GM12878 (cell line): ENCODE measurements around the gene SUGP2.

Experiments used
- CREB1 ChIP-seq: IDR thresholded peaks from 2 replicates; pipeline ENCODE4 v1.6.1; 2012; ENCODE audit warnings: low read depth, mild to moderate bottlenecking, inconsistent platforms
- CTCF ChIP-seq, 3 experiments: IDR thresholded peaks in 2 of 3; conservative IDR thresholded peaks in 1 of 3; 2 replicates each; pipeline ENCODE4 v1.5.1; 2011; ENCODE audit warnings: low read depth in 3 of 3, low read length in 3 of 3, mild to moderate bottlenecking in 3 of 3, control low read depth in 2 of 3, moderate library complexity in 2 of 3, inconsistent platforms in 1 of 3, mixed read lengths in 1 of 3; ENCODE audit not compliant: control insufficient read depth in 2 of 3, insufficient read depth in 1 of 3; ENCODE audit errors: extremely low read depth in 1 of 3
- HDAC2 ChIP-seq: fragments of 200-600 bp; sonication (generic); IDR thresholded peaks from 2 replicates; pipeline ENCODE4 v1.6.1; 2017
- TCF3 ChIP-seq: IDR thresholded peaks from 2 replicates; pipeline ENCODE4 v1.6.1; 2012; ENCODE audit warnings: low read depth, mild to moderate bottlenecking, low read length, borderline replicate concordance; ENCODE audit not compliant: insufficient read depth

GRCh38 chr19:19062454-19063182 lies 29.3 kb upstream of the SUGP2 start:
- TF ChIP-seq TCF3 (no peak), CREB1 (no peak), HDAC2 (no peak), CTCF (IDR thresholded peaks at IDR 0.05 in 2 of 3, conservative IDR thresholded peaks at IDR 0.05 in 1 of 3; ENCODE audit: control insufficient read depth in 2 of 3, extremely low read depth in 1 of 3, insufficient read depth in 1 of 3, low read depth in 3 of 3, low read length in 3 of 3) (no peak)
